Tibial nerve (tissue), 4 donors: Measurements from ENCODE around the gene TGFB2. TPM values are rescaled to one million over a fixed set of nuclear protein-coding genes. Genes with fewer than 3 reads are reported as not detected.

Experiments
- DNase-seq, 2 donors: peaks; one replicate each; pipeline ENCODE4 v3.0.0-alpha.2; 2019; ENCODE audit warnings: low spot score in 2 of 2
- H3K27ac ChIP-seq, 4 donors: fragments of 200-600 bp; sonication (generic) in 3 of 4; one replicate each; pipeline ENCODE4 v1.5.1; 2017 to 2019; ENCODE audit warnings: mild to moderate bottlenecking in 1 of 4
- H3K27me3 ChIP-seq, 2 donors: fragments of 200-600 bp; sonication (generic) in 1 of 2; one replicate each; pipeline versions ENCODE4 v1.5.1 to v1.6.0; 2017 to 2019
- H3K36me3 ChIP-seq, 3 donors: fragments of 200-600 bp; sonication (generic); one replicate each; pipeline ENCODE4 v1.5.1; 2018 to 2019
- H3K4me1 ChIP-seq, 4 donors: fragments of 200-600 bp; sonication (generic) in 3 of 4; one replicate each; pipeline ENCODE4 v1.5.1; 2017 to 2019
- H3K4me3 ChIP-seq, 4 donors: fragments of 200-600 bp; sonication (generic) in 3 of 4; one replicate each; pipeline ENCODE4 v1.5.1; 2017 to 2019; ENCODE audit warnings: mild to moderate bottlenecking in 1 of 4, moderate library complexity in 1 of 4
- H3K9me3 ChIP-seq, 4 donors: fragments of 200-600 bp; sonication (generic) in 3 of 4; one replicate each; pipeline ENCODE4 v1.5.1; 2017 to 2019
- EP300 ChIP-seq, 2 donors: sonication (generic); formaldehyde crosslinking; IDR thresholded peaks; one replicate each; pipeline ENCODE4 v1.6.1; 2017; ENCODE audit warnings: antibody characterized with exemption in 2 of 2, mild to moderate bottlenecking in 1 of 2
- POLR2A ChIP-seq, 2 donors: fragments of 450-650 bp; IDR thresholded peaks; one replicate each; pipeline ENCODE4 v1.6.1; 2017; ENCODE audit warnings: antibody characterized with exemption in 2 of 2, mild to moderate bottlenecking in 2 of 2, moderate library complexity in 2 of 2
- WGBS, 2 donors: methylation state at CpG; one replicate each; pipeline ENCODE4 v1.1.5; 2018; 5-methylcytosine and 5-hydroxymethylcytosine counted together
- total RNA-seq, 4 donors: library from RNA; depleted of rRNA; stranded (reverse); fragments of >200 nt; gene quantifications; one replicate each; pipeline ENCODE4 v1.1.0, GENCODE V29; 2016
- TF ChIP-seq, protein P1 (sequence below), 5 experiments: fragments of 200-600 bp in 3 of 5; fragments of 450-650 bp in 2 of 5; sonication (generic) in 3 of 5; IDR thresholded peaks; one replicate each; pipeline ENCODE4 v1.5.1; 2016 to 2019; ENCODE audit warnings: antibody characterized with exemption in 5 of 5, mild to moderate bottlenecking in 3 of 5, moderate library complexity in 2 of 5

Gene TGFB2
- total RNA-seq, 4 donors from 2014 or later: 7.3 to 13.5 (median 8.3) TPM

GRCh38 chr1:218332416-218332815 is 12.7 kb upstream of the TGFB2 start:
- Histone ChIP-seq H3K4me1 (no peaks in the 10 kb centered on the region), H3K9me3 (no peaks in the 10 kb centered on the region), H3K4me3 (no peak overlapping the region), H3K36me3 (peaks cover 0 to 3% (median 0%) of the 10 kb centered on the region in 3 donors), H3K27me3 (no peaks in the 10 kb centered on the region), H3K27ac (no peak overlapping the region)
- no peak for DNase-seq
- TF ChIP-seq EP300 (IDR thresholded peaks at IDR 0.05): no peak
- TF ChIP-seq, protein P1, sequence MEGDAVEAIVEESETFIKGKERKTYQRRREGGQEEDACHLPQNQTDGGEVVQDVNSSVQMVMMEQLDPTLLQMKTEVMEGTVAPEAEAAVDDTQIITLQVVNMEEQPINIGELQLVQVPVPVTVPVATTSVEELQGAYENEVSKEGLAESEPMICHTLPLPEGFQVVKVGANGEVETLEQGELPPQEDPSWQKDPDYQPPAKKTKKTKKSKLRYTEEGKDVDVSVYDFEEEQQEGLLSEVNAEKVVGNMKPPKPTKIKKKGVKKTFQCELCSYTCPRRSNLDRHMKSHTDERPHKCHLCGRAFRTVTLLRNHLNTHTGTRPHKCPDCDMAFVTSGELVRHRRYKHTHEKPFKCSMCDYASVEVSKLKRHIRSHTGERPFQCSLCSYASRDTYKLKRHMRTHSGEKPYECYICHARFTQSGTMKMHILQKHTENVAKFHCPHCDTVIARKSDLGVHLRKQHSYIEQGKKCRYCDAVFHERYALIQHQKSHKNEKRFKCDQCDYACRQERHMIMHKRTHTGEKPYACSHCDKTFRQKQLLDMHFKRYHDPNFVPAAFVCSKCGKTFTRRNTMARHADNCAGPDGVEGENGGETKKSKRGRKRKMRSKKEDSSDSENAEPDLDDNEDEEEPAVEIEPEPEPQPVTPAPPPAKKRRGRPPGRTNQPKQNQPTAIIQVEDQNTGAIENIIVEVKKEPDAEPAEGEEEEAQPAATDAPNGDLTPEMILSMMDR (IDR thresholded peaks at IDR 0.05): no peak

- DNase-seq: no peak
- 49 to 63% methylated on average over 2 of the region's 2 CpGs for WGBS, 2 donors
- Histone ChIP-seq H3K27ac (no peak overlapping the region), H3K27me3 (no peaks in the 10 kb centered on the region), H3K4me3 (no peak overlapping the region), H3K36me3 (peaks cover 0 to 3% (median 0%) of the 10 kb centered on the region in 3 donors), H3K4me1 (peaks cover 0 to 4% (median 0%) of the 10 kb centered on the region in 4 donors), H3K9me3 (no peaks in the 10 kb centered on the region)
- TF ChIP-seq, protein P1 (IDR thresholded peaks at IDR 0.05): no peak
- TF ChIP-seq EP300 (IDR thresholded peaks at IDR 0.05) (no peak), POLR2A (IDR thresholded peaks at IDR 0.05) (no peak)
Measured at GRCh38 chr1:218336328-218336727, 8.8 kb upstream of the TGFB2 start.

DNA sequence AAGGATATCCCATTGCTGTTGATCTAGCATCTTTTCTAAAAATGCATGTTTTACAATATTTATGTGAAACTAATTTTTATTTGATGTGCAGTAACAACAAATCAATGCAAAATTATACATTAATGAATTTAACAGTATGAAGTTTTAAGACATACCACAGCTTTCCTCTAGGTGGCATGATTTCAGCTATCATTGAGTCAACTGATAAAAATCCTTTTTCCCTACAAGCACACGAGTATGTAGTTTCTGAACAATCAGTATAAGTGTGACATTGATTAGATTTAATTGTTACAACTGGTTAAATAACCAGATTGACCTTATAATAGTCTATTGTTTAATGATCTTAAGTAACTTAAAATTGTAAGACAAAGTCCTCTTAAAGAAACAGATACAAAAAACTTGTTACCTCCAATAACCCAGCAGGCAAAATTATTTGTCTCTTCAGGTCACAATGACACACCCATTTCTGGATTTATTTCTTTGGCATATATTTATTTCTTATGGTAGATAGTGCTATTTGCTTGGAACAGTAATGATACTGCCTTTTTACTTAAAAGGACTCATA is 5.8 kb upstream of the TGFB2 start:
- no peaks in the 10 kb centered on the region for H3K27me3 ChIP-seq
- H3K36me3 ChIP-seq: no peaks in the 10 kb centered on the region
- TF ChIP-seq, protein P1 (IDR thresholded peaks at IDR 0.05): peak; percentile 64 to 72 (median 67)
- TF ChIP-seq POLR2A (IDR thresholded peaks at IDR 0.05): no peak
- peaks cover 0 to 4% (median 0%) of the 10 kb centered on the region in 4 donors for H3K4me1 ChIP-seq
- 0 to 4% methylated on average over 1 of the region's 1 CpG for WGBS, 2 donors
- no peaks in the 10 kb centered on the region for H3K9me3 ChIP-seq
- no peak overlapping the region for H3K4me3 ChIP-seq
- H3K27ac ChIP-seq: no peak overlapping the region
- peak in 1 of 2 donors; percentile 24 for DNase-seq

- Histone ChIP-seq H3K27ac (no peak overlapping the region), H3K9me3 (no peaks in the 10 kb centered on the region), H3K36me3 (no peaks in the 10 kb centered on the region), H3K27me3 (no peaks in the 10 kb centered on the region), H3K4me1 (peaks cover 0 to 7% (median 2%) of the 10 kb centered on the region in 4 donors), H3K4me3 (no peak overlapping the region)
- no peak for TF ChIP-seq POLR2A (IDR thresholded peaks at IDR 0.05)
- TF ChIP-seq, protein P1 (IDR thresholded peaks at IDR 0.05): no peak
- 89 to 92% methylated on average over 1 of the region's 1 CpG for WGBS, 2 donors
- DNase-seq: no peak
Measured at GRCh38 chr1:218341325-218341724, 3.8 kb upstream of the TGFB2 start.

DNA sequence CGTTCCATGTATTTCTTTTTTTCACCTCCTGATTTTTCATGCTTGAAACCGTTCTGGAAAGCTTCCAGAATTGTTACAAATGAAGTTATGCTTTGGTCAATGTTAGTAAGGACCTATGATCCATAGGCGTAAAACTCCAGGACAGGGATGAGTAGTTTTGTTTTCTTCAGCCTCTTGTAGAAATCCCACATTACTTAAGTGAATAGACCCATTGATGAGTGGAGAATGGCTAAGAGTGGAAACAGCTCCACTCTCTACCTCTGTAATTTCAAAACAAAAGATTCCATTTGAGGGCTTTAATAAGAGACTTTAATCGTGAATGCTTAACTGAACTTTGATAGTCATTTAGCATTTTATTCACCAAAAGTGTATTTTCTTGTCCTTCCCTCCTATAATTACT is 3.0 kb upstream of the TGFB2 start:
- no peak overlapping the region for H3K27ac ChIP-seq
- TF ChIP-seq EP300 (IDR thresholded peaks at IDR 0.05): no peak
- TF ChIP-seq, protein P1 (IDR thresholded peaks at IDR 0.05): no peak
- WGBS, 2 donors: 66 to 80% methylated on average over 4 of the region's 4 CpGs
- DNase-seq: no peak
- no peaks in the 10 kb centered on the region for H3K27me3 ChIP-seq
- H3K36me3 ChIP-seq: no peaks in the 10 kb centered on the region
- no peak overlapping the region for H3K4me3 ChIP-seq
- H3K4me1 ChIP-seq: peaks cover 0 to 11% (median 2%) of the 10 kb centered on the region in 4 donors
- H3K9me3 ChIP-seq: no peaks in the 10 kb centered on the region
